Measurements from ENCODE around the gene TNPO2. TPM values are rescaled to one million over a fixed set of nuclear protein-coding genes. Genes with fewer than 3 reads are reported as not detected.

TNPO2 gene
- total RNA-seq, 2 experiments from 2014 or later, result 80.8 to 81.9 TPM

DNA sequence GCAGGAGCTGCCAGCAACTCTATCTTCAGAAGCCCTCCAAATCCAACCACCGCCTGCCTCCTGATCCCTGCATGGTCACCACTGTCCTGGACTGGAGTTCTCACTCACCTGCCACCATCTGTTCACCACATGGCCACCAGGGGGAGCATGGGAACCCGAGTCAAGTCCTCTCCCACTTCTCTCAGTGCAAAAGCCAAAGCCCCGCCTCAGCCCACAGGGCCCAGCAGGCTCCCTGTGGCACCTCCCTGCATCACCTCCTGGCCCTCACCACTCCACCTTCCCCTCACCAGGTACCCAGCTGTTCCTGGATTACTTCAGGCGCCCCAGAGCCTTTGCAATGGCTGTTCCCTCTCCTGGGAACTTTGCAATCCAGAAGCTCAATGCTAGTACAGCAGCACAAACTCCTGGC, 47.3 kb downstream of the TNPO2 start:
- Mint-ChIP-seq H3K36me3 (peaks cover 31% of the 10 kb centered on the region), H3K4me1 (peaks cover 22% of the 10 kb centered on the region), H3K27ac (peak overlapping the region; percentile 69), H3K9me3 (no peaks in the 10 kb centered on the region), H3K27me3 (no peaks in the 10 kb centered on the region), H3K4me3 (no peak overlapping the region)
- DNase-seq, result peak; percentile 88
- POLR2A ChIA-PET, result interaction anchor here (0.6 to 1.6 kb wide), 3 partner anchors 8 to 290 kb away, joined by 4 read pairs; no protein-coding TSS in a partner anchor
- peak; percentile 49 for ATAC-seq (ENCODE audit: low read depth)

GRCh38 chr19:12675940-12676339, 47.8 kb downstream of the TNPO2 start:
- Mint-ChIP-seq H3K36me3 (peaks cover 28% of the 10 kb centered on the region), H3K4me1 (peaks cover 19% of the 10 kb centered on the region), H3K9me3 (no peaks in the 10 kb centered on the region), H3K4me3 (no peak overlapping the region), H3K27me3 (no peaks in the 10 kb centered on the region), H3K27ac (no peak overlapping the region)
- ATAC-seq (ENCODE audit: low read depth) (no peak), DNase-seq (no peak)
- POLR2A ChIA-PET, result interaction anchor here (0.6 to 1.6 kb wide), 3 partner anchors 8 to 290 kb away, joined by 4 read pairs; no protein-coding TSS in a partner anchor

- no peaks in the 10 kb centered on the region for H3K27me3 Mint-ChIP-seq
- POLR2A ChIA-PET, result interaction anchor here (1.6 kb wide), 1 partner anchor 111 kb away, joined by 4 read pairs; no protein-coding TSS in a partner anchor
- no peaks in the 10 kb centered on the region for H3K9me3 Mint-ChIP-seq
- no peak overlapping the region for H3K4me3 Mint-ChIP-seq
- no peak for DNase-seq
- no peak for ATAC-seq (ENCODE audit: low read depth)
- H3K4me1 Mint-ChIP-seq, result peaks cover 20% of the 10 kb centered on the region
- H3K27ac Mint-ChIP-seq, result no peak overlapping the region
- H3K36me3 Mint-ChIP-seq, result peaks cover 27% of the 10 kb centered on the region
These were observed 48.3 kb downstream of the TNPO2 start for GRCh38 chr19:12675399-12675798.

DNA sequence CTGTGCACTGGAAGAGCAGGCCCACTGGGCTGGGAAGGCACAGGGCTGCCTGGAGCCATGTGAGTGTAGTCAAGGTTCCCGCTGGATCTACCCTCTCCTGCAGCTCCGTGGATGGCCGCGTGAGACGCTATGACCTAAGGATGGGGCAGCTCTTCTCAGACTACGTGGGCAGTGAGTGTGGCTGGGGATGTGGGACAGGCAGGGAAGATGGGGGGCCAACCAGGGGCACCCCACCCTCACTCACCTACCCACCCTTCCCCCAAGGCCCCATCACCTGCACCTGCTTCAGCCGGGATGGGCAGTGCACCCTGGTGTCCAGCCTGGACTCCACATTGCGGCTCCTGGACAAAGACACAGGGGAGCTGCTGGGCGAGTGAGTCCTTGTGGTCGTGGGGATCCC, 51.0 kb downstream of the TNPO2 start:
- POLR2A ChIA-PET, result interaction anchor here (1.0 kb wide), 2 partner anchors 9 to 33 kb away, joined by 3 to 4 read pairs; partner anchors contain the start of gene DHPS
- no peak overlapping the region for H3K27ac Mint-ChIP-seq
- DNase-seq (no peak), ATAC-seq (ENCODE audit: low read depth) (no peak)
- H3K9me3 Mint-ChIP-seq, result no peaks in the 10 kb centered on the region
- peaks cover 20% of the 10 kb centered on the region for H3K36me3 Mint-ChIP-seq
- no peak overlapping the region for H3K4me3 Mint-ChIP-seq
- H3K4me1 Mint-ChIP-seq, result peaks cover 26% of the 10 kb centered on the region
- H3K27me3 Mint-ChIP-seq, result no peaks in the 10 kb centered on the region

GRCh38 chr19:12670159-12670928, 53.4 kb downstream of the TNPO2 start:
- Mint-ChIP-seq H3K4me1 (peaks cover 31% of the 10 kb centered on the region), H3K9me3 (no peaks in the 10 kb centered on the region), H3K27me3 (no peaks in the 10 kb centered on the region), H3K36me3 (peaks cover 9% of the 10 kb centered on the region), H3K4me3 (peak overlapping the region; percentile 99), H3K27ac (peak overlapping the region; percentile 100)
- ATAC-seq (ENCODE audit: low read depth), result no peak
- no peak for DNase-seq
- POLR2A ChIA-PET, result interaction anchor here (0.6 to 2.2 kb wide), 4 partner anchors 9 to 118 kb away, joined by 3 to 19 read pairs (median 4); partner anchors contain the start of gene DHPS

DNA sequence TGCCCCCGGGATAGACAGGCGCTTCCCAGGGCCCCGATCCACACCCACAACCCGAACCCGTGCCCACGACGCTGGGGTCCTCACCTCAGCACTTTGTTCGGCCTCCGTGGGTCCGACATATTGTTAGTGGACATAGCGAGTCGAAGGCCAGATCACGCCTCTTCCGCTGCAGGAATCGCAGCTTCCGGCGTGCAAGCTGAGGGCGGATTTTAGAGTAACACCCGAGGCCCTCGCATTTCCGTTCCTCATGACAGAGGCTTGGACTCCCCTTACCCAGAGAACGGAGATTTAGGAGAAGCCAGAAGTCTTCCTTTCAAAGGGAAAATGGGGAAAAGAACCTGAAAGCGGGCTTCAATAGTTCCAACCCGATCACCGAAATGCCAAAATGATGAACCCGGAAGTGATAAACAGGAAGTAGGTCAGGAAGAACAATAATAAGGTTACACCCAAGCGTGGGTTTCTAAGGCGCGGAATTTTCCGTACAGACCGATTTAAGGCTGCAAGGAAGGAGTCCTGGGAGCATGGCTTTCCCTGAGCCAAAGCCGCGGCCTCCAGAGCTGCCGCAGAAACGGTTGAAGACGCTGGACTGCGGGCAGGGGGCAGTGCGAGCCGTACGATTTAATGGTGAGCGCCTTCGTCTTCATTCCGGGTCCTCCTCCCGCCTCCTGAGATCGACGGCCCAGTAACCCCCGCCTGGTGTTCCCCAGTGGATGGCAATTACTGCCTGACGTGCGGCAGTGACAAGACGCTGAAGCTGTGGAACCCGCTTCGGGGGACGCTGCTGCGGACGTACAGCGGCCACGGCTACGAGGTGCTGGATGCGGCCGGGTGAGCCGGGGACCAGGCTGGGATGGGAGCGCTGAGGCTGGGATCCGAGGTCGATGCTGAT, 54.2 kb downstream of the TNPO2 start:
- H3K27me3 Mint-ChIP-seq, result no peaks in the 10 kb centered on the region
- H3K9me3 Mint-ChIP-seq, result no peaks in the 10 kb centered on the region
- peaks cover 35% of the 10 kb centered on the region for H3K4me1 Mint-ChIP-seq

DNA sequence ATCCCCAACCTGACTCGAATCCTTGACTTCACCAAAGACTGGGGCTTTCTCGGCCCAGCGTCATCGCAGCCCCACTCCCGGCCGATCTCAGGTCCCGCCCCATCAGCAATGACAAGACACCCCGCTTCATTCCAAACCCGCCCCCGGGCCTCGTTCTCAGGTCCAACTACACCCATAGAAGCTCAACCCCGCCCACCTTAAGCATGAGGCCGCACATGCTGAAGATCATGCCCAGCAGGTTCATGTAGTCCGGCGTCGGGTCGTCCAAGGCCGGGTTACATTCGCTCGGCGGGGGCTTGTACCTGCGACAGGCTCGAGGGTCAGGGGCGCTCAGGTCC, 54.8 kb downstream of the TNPO2 start:
- Mint-ChIP-seq H3K36me3 (peaks cover 7% of the 10 kb centered on the region), H3K4me3 (peak overlapping the region; percentile 99), H3K9me3 (no peaks in the 10 kb centered on the region), H3K27ac (peak overlapping the region; percentile 100), H3K4me1 (peaks cover 37% of the 10 kb centered on the region), H3K27me3 (no peaks in the 10 kb centered on the region)
- POLR2A ChIA-PET, result interaction anchor here (0.5 to 2.2 kb wide), 10 partner anchors 8 to 306 kb away, joined by 3 to 19 read pairs (median 4); partner anchors contain the start of genes DHPS, ZNF490 and ZNF791
- DNase-seq, result peak; percentile 68
- ATAC-seq (ENCODE audit: low read depth), result peak; percentile 29

More for the DNA sequence above, 54.2 kb downstream of the TNPO2 start:
- ATAC-seq (ENCODE audit: low read depth) (peak; percentile 22), DNase-seq (peak; percentile 80)
- H3K27ac Mint-ChIP-seq, result peak overlapping the region; percentile 100
- H3K4me3 Mint-ChIP-seq, result peak overlapping the region; percentile 99
- H3K36me3 Mint-ChIP-seq, result peaks cover 9% of the 10 kb centered on the region
- POLR2A ChIA-PET, result interaction anchor here (0.5 to 2.2 kb wide), 9 partner anchors 12 to 306 kb away, joined by 3 to 19 read pairs (median 5); partner anchors contain the start of genes DHPS, ZNF490 and ZNF791

DNA sequence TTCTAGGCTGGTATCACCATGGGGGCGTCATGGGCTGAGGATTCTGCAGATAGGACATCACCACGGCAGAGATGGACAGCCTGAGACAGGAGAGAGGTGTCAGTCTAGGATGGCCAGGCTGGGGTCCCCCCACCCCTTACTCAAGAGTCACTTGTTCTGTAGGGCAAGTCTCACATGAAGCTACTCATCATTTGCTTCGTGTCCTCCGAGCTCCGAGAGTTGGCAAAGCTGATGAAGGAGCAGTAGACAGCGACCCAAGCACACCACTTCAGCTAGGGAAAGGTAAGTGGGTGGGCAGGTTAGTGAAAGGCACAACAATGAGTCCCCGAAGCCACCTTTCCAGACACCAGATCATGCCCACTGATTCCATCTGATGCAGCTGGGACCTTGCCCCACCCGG, 55.4 kb downstream of the TNPO2 start:
- ATAC-seq (ENCODE audit: low read depth) (no peak), DNase-seq (no peak)
- Mint-ChIP-seq H3K4me3 (peak overlapping the region; percentile 99), H3K27ac (peak overlapping the region; percentile 100), H3K4me1 (peaks cover 37% of the 10 kb centered on the region), H3K9me3 (no peaks in the 10 kb centered on the region), H3K27me3 (no peaks in the 10 kb centered on the region), H3K36me3 (peaks cover 10% of the 10 kb centered on the region)
- POLR2A ChIA-PET, result interaction anchor here (0.8 to 2.2 kb wide), 7 partner anchors 8 to 66 kb away, joined by 3 to 19 read pairs (median 5); partner anchors contain the start of genes DHPS, ZNF490 and ZNF791

DNA sequence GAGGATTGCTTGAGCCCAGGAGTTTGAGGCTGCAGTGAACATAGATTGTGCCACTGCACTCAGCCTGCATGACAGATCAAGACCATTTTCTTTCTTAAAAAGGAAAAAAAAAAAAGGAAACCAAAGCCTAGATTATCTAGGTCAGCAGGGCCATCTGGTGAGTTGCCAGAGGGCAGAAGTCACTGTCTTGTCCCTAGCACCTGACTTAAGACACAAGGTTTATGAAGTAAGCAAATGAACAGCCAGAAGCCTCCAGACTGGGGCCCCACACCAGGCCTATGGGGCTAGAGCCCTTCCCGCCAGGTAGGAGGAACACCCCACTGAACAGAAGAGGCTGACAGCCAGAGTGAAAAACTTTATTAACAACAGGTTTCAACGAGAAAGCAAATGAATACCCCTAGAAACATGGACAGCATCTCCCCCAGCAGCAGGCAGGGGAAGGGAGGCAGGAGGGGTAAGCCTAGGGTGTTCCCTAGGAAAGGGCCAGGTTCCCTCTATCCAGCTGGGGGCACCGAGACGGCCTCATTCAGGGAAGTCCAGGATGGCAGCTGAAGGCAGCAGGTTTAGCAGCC, 55.9 kb downstream of the TNPO2 start:
- DNase-seq (no peak), ATAC-seq (ENCODE audit: low read depth) (no peak)
- Mint-ChIP-seq H3K27ac (peak overlapping the region; percentile 100), H3K36me3 (peaks cover 10% of the 10 kb centered on the region), H3K9me3 (no peaks in the 10 kb centered on the region), H3K4me1 (peaks cover 37% of the 10 kb centered on the region), H3K27me3 (no peaks in the 10 kb centered on the region), H3K4me3 (peak overlapping the region; percentile 99)
- POLR2A ChIA-PET, result interaction anchor here (0.8 to 1.9 kb wide), 5 partner anchors 9 to 66 kb away, joined by 3 to 9 read pairs (median 5); partner anchors contain the start of genes ZNF490 and ZNF791

DNA sequence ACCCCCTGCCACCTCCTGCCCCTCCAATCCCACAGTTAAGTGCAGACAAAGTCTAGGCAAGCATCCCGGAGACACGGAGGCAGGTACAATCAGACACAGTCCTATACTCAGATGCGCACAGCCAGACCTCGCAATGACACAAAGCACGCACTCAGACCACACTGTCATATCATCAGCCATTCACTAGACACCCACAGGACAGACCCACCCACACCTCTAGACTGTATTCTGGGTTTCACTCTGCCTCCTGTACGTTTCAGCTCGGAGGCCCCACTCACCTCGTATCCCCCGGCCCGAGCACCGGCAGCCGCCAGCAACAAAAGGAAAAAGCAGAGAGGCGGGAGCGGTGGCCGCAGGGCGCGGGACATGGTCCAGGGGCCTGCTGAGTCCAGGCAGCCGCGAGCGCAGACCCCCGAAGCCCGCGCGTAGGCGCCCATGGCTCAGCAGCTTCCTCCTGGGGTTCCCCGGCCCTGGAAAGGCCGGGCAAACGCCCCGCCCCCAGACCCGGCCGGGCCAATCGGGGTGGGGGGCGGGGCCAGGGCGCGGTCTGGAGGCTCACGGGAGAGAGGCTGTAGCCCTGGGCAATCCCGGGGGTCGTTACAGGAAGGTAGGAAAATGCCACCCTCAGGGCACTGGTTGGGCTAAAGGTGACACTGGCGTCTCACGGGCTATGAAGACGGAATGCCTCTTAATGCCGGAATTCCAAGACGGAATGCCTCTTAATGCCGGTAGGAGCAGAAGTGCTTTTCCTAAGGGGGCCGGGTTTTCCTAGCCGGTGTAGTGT, 57.3 kb downstream of the TNPO2 start, which contains the start of the genes MAN2B1 and WDR83:
MAN2B1 (minus strand) TSS at position 478 of the 784 bp plus-strand sequence; CDS start at position 437, 41 bp downstream.
WDR83 (plus strand) TSS at position 543 of the 784 bp plus-strand sequence. CDS start 2,984 bp downstream, outside the sequence.
- peak; percentile 86 for DNase-seq
- Mint-ChIP-seq H3K27ac (peak within 1 kb of the TSS; percentile 82), H3K27me3 (no peaks in the 10 kb centered on the region), H3K4me3 (peak within 1 kb of the TSS; percentile 92), H3K9me3 (no peaks in the 10 kb centered on the region), H3K4me1 (peaks cover 33% of the 10 kb centered on the region), H3K36me3 (peaks cover 6% of the 10 kb centered on the region)
- POLR2A ChIA-PET, result interaction anchor here (1.0 to 1.6 kb wide), 5 partner anchors 27 to 102 kb away, joined by 3 to 6 read pairs (median 4); partner anchors contain the start of genes TNPO2 and ZNF490
- peak; percentile 65 for ATAC-seq (ENCODE audit: low read depth)

- peak overlapping the region; percentile 82 for H3K27ac Mint-ChIP-seq
- no peaks in the 10 kb centered on the region for H3K27me3 Mint-ChIP-seq
- peak overlapping the region; percentile 92 for H3K4me3 Mint-ChIP-seq
- POLR2A ChIA-PET, result interaction anchor here (0.5 to 1.6 kb wide), 7 partner anchors 13 to 101 kb away, joined by 3 to 6 read pairs (median 4); partner anchors contain the start of genes TNPO2 and ZNF490
- ATAC-seq (ENCODE audit: low read depth) (peak; percentile 12), DNase-seq (peak; percentile 52)
- H3K36me3 Mint-ChIP-seq, result peaks cover 6% of the 10 kb centered on the region
- peaks cover 33% of the 10 kb centered on the region for H3K4me1 Mint-ChIP-seq
- H3K9me3 Mint-ChIP-seq, result no peaks in the 10 kb centered on the region
These were observed 58.0 kb downstream of the TNPO2 start for GRCh38 chr19:12665671-12666264.
